Hepatocyte (in vitro differentiated cells): ENCODE results near the gene LCE3E. TPM values are rescaled to one million over a fixed set of nuclear protein-coding genes. Genes with fewer than 3 reads are reported as not detected.

Source experiments
- DNase-seq: peaks from one replicate; pipeline ENCODE4 v3.0.0-alpha.2; 2016; ENCODE audit warnings: low spot score
- H2AFZ ChIP-seq: fragments of 200-600 bp; sonication (generic); 2 replicates; pipeline ENCODE4 v1.6.0; 2016; ENCODE audit warnings: antibody characterized with exemption, mild to moderate bottlenecking
- H3K27ac ChIP-seq: fragments of 200-600 bp; sonication (generic); 2 replicates; pipeline ENCODE4 v1.5.1; 2016; ENCODE audit warnings: mild to moderate bottlenecking
- H3K27me3 ChIP-seq: fragments of 200-600 bp; sonication (generic); 2 replicates; pipeline ENCODE4 v1.6.1; 2016
- H3K36me3 ChIP-seq: fragments of 200-600 bp; sonication (generic); replicated peaks from 2 replicates; pipeline ENCODE4 v1.5.1; 2016; ENCODE audit warnings: low read depth; ENCODE audit not compliant: insufficient read depth
- H3K4me1 ChIP-seq: fragments of 200-600 bp; sonication (generic); 2 replicates; pipeline ENCODE4 v1.5.1; 2016; ENCODE audit warnings: mild to moderate bottlenecking, moderate library complexity; ENCODE audit not compliant: insufficient read depth
- H3K4me2 ChIP-seq: fragments of 200-600 bp; sonication (generic); 2 replicates; pipeline ENCODE4 v1.6.0; 2016
- H3K4me3 ChIP-seq: fragments of 200-600 bp; sonication (generic); 2 replicates; pipeline ENCODE4 v1.5.1; 2016; ENCODE audit warnings: mild to moderate bottlenecking
- H3K79me2 ChIP-seq: fragments of 200-600 bp; sonication (generic); 2 replicates; pipeline ENCODE4 v1.6.0; 2017; ENCODE audit warnings: mild to moderate bottlenecking
- H3K9me2 ChIP-seq: fragments of 200-600 bp; sonication (generic); replicated peaks from 2 replicates; pipeline ENCODE4 v1.6.0; 2017; ENCODE audit warnings: mild to moderate bottlenecking; ENCODE audit not compliant: insufficient read depth
- H3K9me3 ChIP-seq: fragments of 200-600 bp; sonication (generic); 2 replicates; pipeline ENCODE4 v1.5.1; 2016; ENCODE audit warnings: low read depth, mild to moderate bottlenecking
- H4K20me1 ChIP-seq: fragments of 200-600 bp; sonication (generic); 2 replicates; pipeline ENCODE4 v1.6.0; 2016; ENCODE audit warnings: mild to moderate bottlenecking; ENCODE audit not compliant: insufficient read depth, poor library complexity, severe bottlenecking
- CTCF ChIP-seq: fragments of 200-600 bp; sonication (generic); IDR thresholded peaks from 2 replicates; pipeline ENCODE4 v1.5.1; 2016; ENCODE audit warnings: antibody characterized with exemption, mild to moderate bottlenecking; ENCODE audit not compliant: poor library complexity
- EZH2 ChIP-seq: fragments of 200-600 bp; sonication (generic); IDR thresholded peaks from 2 replicates; pipeline ENCODE4 v1.6.1; 2016; ENCODE audit warnings: antibody characterized with exemption, mild to moderate bottlenecking, borderline replicate concordance
- EZH2phosphoT487 ChIP-seq: fragments of 200-600 bp; sonication (generic); IDR thresholded peaks from one replicate; pipeline ENCODE4 v1.6.1; 2018; ENCODE audit warnings: antibody characterized with exemption, mild to moderate bottlenecking, low read depth, moderate library complexity; ENCODE audit not compliant: unreplicated experiment, severe bottlenecking
- WGBS: methylation state at CpG from one replicate; pipeline ENCODE4 v1.1.6; 2016; ENCODE audit warnings: low lambda C conversion rate; ENCODE audit errors: missing lambda C conversion rate; 5-methylcytosine and 5-hydroxymethylcytosine counted together
- polyA plus RNA-seq: library from polyadenylated mRNA; unstranded; fragments of >200 nt; fragmentation: Nextera tagmentation; extraction: Ambion mirVana; gene quantifications from 2 replicates; pipeline ENCODE4 v1.2.1, GENCODE V29; 2016
- total RNA-seq: library from RNA; depleted of rRNA; stranded (reverse); fragments of >200 nt; gene quantifications from 2 replicates; pipeline ENCODE4 v1.2.3, GENCODE V29; 2014

Gene LCE3E
- total and polyA plus RNA-seq, 2 experiments from 2014 or later = not detected

DNA sequence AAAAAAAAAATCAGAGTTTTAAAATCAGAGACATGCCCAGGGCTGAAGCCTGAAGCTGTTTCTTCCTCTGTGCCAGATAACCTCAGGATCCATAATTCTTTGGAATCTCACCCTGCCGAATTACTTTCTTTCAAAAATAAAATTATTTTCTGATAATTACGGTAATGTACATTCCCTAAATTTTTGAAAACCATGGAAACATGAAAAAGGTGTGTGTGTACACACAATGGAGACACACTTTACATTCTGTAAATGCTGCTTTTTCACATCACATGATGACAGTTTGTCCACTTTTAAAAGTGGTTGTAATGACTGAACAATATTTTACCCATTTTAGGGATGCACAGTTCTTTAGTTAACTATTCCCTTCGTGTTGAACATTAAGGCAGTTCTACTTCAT, 30.8 kb downstream of the LCE3E start:
- 61% methylated on average over 3 of the region's 3 CpGs for WGBS
- DNase-seq = no peak
- no peaks in the 10 kb centered on the region for H3K9me3 ChIP-seq
- H3K9me2 ChIP-seq = no peaks in the 10 kb centered on the region
- no peaks in the 10 kb centered on the region for H4K20me1 ChIP-seq
- no peak overlapping the region for H3K27ac ChIP-seq
- no peak overlapping the region for H3K4me2 ChIP-seq
- H3K27me3 ChIP-seq = no peaks in the 10 kb centered on the region
- H3K4me3 ChIP-seq = no peak overlapping the region
- H3K79me2 ChIP-seq = no peaks in the 10 kb centered on the region
- TF ChIP-seq EZH2phosphoT487 = no peak
- TF ChIP-seq EZH2 = no peak
- TF ChIP-seq CTCF = no peak
- H3K36me3 ChIP-seq = no peaks in the 10 kb centered on the region
- H3K4me1 ChIP-seq = no peaks in the 10 kb centered on the region
- H2AFZ ChIP-seq = no peak overlapping the region

DNA sequence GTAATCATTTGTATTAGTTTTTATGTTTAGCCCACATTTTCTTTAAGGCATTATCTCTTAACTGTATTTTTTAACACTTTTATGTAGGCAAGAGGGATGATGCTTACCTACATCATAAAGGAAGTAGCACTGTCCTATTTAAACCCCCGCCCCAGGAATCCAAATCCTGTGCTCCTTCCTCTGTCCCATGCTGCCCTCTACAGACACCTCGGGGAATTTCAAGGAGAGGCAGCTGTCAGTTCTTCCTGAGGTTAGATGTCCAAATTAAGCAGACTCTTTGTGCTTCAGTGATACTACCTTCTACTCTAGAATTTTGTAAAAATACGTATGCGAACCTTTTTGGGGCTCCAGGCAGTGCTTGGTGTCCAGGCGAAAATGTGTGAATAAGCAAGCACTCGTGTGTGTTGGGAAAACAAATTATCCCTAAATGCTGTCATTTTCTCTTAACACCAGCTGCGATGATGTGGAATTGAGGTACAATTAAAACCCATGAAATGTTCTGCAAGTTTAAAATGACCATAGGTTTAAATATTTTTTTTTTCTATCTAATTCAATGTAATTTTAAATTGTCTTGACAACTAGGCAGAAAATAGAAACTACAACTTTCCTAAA, 33.1 kb downstream of the LCE3E start:
- H3K9me3 ChIP-seq = no peaks in the 10 kb centered on the region
- TF ChIP-seq EZH2phosphoT487 (no peak), EZH2 (no peak), CTCF (no peak)
- H2AFZ ChIP-seq = no peak overlapping the region
- no peaks in the 10 kb centered on the region for H3K36me3 ChIP-seq
- H4K20me1 ChIP-seq = no peaks in the 10 kb centered on the region
- WGBS = 60% methylated on average over 7 of the region's 7 CpGs
- no peak overlapping the region for H3K27ac ChIP-seq
- no peaks in the 10 kb centered on the region for H3K79me2 ChIP-seq
- H3K4me2 ChIP-seq = no peak overlapping the region
- no peaks in the 10 kb centered on the region for H3K27me3 ChIP-seq
- no peak for DNase-seq
- H3K4me3 ChIP-seq = no peak overlapping the region
- H3K9me2 ChIP-seq = no peaks in the 10 kb centered on the region
- H3K4me1 ChIP-seq = no peaks in the 10 kb centered on the region

GRCh38 chr1:152525080-152525641, 41.4 kb downstream of the LCE3E start:
- no peaks in the 10 kb centered on the region for H3K9me2 ChIP-seq
- no peaks in the 10 kb centered on the region for H3K36me3 ChIP-seq
- H4K20me1 ChIP-seq = no peaks in the 10 kb centered on the region
- H3K27ac ChIP-seq = no peak overlapping the region
- H3K9me3 ChIP-seq = peaks cover 3% of the 10 kb centered on the region
- no peak overlapping the region for H2AFZ ChIP-seq
- H3K27me3 ChIP-seq = no peaks in the 10 kb centered on the region
- no peak overlapping the region for H3K4me3 ChIP-seq
- TF ChIP-seq EZH2 (no peak), EZH2phosphoT487 (no peak), CTCF (no peak)
- no peak for DNase-seq
- no peaks in the 10 kb centered on the region for H3K79me2 ChIP-seq
- H3K4me1 ChIP-seq = no peaks in the 10 kb centered on the region
- H3K4me2 ChIP-seq = no peak overlapping the region
- WGBS = 0% methylated on average over 1 of the region's 1 CpG
